Stimulated activated naive CD4-positive, alpha-beta T cell (primary cell): ENCODE measurements around the gene TMEM135.
"Not testable (repeated sequence)": the region's sequence is repeated elsewhere in the genome, so short reads cannot be mapped to it uniquely, and the experiment has no call there.

ENCODE experiments used
- DNase-seq, 6 experiments: peaks; one replicate each; lab custom pipeline; 2025; lab: John Stamatoyannopoulos, UW

Gene TMEM135

GRCh38 chr11:87020764-87021365 is 16.9 kb upstream of the TMEM135 start:
- no peak for DNase-seq

GRCh38 chr11:87022254-87022653 is 15.5 kb upstream of the TMEM135 start:
- no peak for DNase-seq

- DNase-seq = no peak
Measured at GRCh38 chr11:87022738-87023137, 15.0 kb upstream of the TMEM135 start.

GRCh38 chr11:87026415-87026814 is 11.3 kb upstream of the TMEM135 start:
- not testable (repeated sequence) for DNase-seq

DNA sequence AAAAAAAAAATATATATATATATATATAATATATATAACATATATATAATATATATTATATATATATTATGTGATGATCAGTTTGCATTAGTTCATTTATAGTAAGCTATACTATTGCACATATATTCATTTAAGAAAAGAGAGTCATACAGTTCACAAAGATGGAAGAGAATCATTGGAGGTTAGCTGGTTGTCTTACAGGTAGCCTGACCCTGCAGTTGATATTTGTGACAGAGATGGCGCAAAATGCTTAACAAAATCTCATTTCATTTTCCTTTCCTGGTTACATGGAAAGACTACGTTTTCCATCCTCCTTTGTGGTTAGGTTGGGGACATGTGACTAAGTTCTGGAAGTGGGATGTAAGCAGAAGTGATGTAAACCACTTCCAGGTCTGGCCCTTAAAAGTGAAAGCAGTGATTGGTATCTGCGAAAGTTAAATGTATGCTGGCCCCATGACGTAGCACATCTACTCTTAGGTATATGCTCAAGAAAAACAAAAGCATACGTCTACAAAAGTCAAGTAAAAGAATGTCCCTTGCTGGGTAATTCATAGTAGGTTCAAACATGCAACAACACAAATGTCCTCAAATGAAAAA is 7.2 kb upstream of the TMEM135 start:
- DNase-seq = peak in 1 of 6 experiments; percentile 5

DNA sequence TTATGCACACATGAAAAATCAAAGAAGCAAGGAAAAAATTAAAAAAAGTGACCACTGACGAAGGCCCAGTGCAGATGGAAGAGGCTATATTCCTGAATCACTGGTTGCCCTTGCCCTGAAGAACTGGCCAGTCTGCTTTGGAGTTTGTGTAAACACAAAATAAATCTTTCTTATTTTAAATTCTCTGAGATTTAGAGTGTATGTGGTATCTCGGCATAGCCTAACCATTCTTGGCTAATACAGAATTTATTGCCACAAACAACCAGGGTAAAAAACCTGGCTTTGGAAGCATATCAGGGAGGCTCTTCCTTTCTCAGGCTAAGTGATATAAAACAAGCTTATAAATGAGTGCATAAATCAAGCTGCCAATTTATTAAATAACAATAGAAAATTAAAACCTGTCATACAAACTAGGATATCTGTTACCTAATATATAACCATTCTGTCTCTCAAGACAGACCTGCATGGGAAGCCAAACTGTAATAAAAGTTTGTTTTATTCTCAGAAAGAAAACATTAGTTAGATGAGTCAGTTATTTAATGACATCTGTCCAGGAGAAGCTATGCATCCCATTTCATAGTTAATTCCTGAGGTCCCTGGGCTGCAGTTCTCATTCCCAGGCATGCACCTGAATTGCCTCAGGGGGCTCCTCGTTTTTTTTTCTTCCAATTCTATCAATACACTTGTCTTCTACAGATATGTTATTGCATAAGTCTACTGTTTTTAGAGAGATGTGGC is 6.1 kb upstream of the TMEM135 start:
- no peak for DNase-seq

DNA sequence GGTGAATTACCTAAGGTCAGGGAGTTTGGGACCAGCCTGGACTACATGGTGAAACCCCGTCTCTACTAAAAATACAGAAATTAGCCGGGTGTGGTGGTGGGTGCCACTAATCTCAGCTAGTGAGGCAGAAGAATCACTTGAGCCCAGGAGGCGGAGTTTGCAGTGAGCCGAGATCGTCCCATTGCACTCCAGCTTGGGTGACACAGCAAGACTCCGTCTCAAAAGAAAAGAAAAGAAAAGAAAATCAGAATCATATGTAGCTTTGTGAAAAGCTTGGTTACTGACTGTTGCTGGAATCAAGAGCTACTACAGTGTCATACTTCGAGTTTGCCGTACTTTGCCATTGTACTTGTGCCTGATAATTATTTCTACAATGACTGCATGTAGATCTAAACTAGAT is 4.2 kb upstream of the TMEM135 start:
- no peak for DNase-seq

- peak in 1 of 6 experiments; percentile 3 for DNase-seq
Measured at GRCh38 chr11:87035976-87036583, 1.7 kb upstream of the TMEM135 start.

GRCh38 chr11:87036756-87037449 is 831 bp upstream of the TMEM135 start:
- no peak for DNase-seq

- no peak for DNase-seq
Measured at GRCh38 chr11:87038235-87038977, 672 bp downstream of the TMEM135 start.

DNA sequence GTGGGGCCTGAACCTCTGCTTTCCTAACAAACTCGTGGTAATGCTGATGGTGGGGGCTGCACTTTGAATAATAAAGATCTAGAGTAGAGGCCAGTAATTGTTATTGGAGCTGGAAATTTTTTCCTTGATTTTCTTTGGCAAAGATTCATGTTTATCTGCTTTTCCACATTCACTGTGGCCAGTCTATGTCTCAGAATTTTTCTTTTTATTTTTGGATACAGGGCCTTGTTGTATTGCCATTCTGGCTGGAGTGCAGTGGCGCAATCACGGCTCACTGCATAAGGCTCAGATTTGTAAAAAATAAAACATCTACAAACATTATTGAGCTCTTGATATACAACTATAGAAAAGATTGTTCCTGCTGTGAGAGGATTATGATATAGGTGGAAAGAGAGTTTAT is 1.6 kb downstream of the TMEM135 start:
- DNase-seq = no peak

DNA sequence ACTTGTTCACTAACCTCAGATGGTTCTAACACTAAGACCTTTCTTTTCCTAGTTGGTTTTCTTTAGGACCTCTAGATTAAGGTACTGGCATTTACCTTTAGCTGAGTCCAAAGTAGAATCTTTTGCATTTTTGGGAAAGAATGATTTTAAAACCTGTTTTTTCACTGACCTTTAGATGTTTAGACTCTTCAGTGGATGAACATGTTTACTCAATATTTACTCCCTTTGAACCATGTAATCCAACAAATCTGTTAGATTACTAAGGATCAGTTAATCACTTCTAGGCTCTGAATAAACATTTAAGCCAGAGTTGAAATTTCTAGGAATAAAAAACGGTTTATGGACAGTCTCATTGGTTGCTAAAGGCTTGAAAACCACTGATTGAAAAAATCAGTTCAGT is 6.2 kb downstream of the TMEM135 start:
- no peak for DNase-seq

GRCh38 chr11:87046824-87047223 is 9.1 kb downstream of the TMEM135 start:
- no peak for DNase-seq

DNA sequence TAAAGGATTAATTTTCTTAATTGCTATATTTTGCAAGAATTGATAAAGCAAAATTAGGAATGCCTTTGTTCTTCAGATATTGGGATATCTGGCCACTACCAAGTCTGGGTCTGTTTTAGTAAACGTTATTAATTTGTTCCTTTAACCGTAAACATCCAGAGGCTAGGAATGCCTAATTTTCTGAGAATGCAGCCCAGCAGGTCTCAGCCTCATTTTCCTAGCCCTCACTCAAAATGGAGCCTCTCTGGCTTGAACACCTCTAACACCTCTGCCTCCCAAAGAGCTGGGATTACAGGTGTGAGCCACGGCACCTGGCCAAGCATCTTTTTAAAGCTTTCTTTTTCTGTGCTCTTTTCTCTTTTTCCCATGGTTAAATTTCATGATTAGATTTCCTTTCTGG is 18.4 kb downstream of the TMEM135 start:
- DNase-seq = no peak

DNA sequence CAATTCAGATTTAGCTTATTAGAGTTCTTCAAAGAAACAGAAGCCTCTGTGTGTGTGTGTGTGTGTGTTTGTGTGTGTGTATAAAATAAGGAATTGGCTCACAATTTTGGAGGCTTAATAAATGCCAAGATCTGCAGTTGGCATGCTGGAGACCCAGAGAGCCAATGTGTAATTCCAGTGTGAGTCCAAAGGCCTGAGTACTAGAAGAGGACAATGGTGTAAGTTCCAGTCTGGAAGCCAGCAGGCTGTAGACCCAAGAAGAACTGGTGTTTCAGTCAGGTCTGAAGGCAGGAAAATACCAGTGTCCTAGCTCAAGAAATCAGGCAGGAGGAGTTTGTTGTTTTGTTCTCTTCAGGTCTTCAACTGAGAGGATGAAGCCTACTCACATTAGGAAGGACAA is 20.0 kb downstream of the TMEM135 start:
- DNase-seq = no peak

- no peak for DNase-seq
Measured at GRCh38 chr11:87059596-87060390, 22.1 kb downstream of the TMEM135 start.

GRCh38 chr11:87061766-87062165 is 24.0 kb downstream of the TMEM135 start:
- no peak for DNase-seq

DNA sequence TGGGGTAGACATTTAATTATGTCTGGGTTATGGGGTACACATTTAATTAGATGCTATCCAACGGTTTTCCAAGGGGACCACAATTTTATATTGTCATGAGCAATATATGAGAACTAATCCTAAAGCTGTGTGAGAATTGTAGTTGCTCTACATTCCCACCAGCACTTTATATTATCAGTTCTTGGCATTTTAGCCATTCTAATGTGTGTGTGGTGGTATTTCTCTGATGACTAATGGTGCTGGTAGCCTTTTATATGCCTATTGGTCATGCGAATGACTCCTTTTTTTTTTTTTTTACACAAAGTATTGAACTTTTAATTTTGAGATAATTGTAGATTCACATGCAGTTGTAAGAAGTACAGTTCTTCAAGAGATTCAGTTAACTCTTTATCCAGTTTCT is 26.2 kb downstream of the TMEM135 start:
- DNase-seq = no peak

DNA sequence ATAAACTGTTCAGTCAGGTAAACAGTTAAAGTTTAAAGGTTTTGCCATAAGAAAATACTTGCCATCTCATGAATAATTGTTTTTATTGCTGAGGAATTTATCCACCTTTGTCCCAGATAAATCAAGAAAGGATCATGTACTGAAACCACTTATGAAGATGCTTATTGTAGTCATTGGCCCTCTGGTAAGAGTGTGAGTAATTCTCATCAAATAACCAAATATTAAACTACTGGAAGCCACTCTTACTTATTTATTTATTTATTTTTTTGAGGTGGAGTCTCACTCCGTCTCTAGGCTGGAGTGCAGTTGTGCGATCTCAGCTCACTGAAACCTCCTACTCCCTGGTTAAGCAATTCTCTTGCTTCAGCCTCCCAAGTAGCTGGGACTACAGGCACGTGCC is 35.1 kb downstream of the TMEM135 start:
- DNase-seq = no peak

DNA sequence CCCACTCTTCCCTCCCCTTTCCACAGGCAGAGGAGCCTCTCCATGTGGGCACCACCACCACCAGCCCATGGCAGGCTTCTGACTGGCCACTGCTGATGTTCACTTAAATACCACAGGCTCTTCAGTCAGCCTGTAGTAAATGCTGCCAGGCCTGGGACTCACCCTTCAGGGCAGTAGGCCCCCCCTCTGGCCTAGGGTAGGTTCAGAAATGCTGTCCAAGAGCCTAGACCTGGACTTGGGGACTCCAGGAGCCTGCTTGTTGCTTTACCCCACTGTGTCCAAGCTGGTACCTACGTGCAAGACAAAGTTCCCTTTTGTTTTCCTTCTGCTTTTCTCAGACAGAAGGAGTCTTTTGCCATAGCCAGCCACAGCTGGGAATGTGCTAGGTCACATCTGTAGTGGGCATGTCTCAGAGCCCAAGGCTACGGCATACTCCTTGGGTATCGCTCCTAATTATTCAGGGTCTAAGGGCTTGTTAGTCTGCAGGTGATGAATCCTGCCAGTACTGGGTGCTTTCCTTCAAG is 38.6 kb downstream of the TMEM135 start:
- no peak for DNase-seq
